ENCODE results near the gene CDKL1.

DNA sequence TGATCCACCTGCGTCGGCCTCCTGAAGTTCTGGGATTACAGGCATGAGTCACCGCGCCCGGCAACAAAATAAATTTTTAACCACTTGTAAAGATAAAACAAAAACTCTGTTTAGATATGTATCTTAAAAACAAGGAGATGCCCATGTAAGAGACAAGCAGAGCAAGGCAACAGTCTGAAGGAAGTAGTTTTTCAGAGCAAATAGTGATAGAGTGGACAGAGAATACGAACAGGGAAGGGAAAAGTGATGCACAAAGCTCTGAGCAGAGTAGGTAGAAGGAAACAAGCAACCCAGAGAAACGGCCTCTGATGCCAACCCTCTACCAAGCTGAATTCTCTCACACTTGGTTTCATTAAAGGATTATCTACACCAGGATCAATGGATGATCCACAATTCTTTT lies 24.8 kb upstream of the CDKL1 start:
- no peak for TF ChIP-seq CTCF (IDR thresholded peaks at IDR 0.05; ENCODE audit: low read depth, low read length)
- TF ChIP-seq POLR2A (IDR thresholded peaks at IDR 0.05; ENCODE audit: extremely low read depth, insufficient read length), result no peak

Data from NB4 (cell line).